Left renal cortex interstitium (tissue), 4 donors: ENCODE results near the gene NQO1. TPM values are rescaled to one million over a fixed set of nuclear protein-coding genes. Genes with fewer than 3 reads are reported as not detected.
"Not testable (repeated sequence)": the region's sequence is repeated elsewhere in the genome, so short reads cannot be mapped to it uniquely, and the experiment has no call there.

ENCODE experiments used
- DNase-seq, 4 donors: peaks; one replicate each; pipeline ENCODE4 v3.0.0-alpha.2; 2013; ENCODE audit warnings: low read depth in 4 of 4, low spot score in 2 of 4, missing footprints in 1 of 4
- polyA plus RNA-seq, 4 donors: library from polyadenylated mRNA; unstranded; fragments of 120-200 nt; gene quantifications; one replicate each; pipeline ENCODE4 v1.2.1, GENCODE V29; 2013; ENCODE audit not compliant: insufficient read length in 4 of 4

NQO1 gene
- polyA plus RNA-seq, result 10 to 100 TPM; 22.1 to 31.5 (median 27.4) TPM

DNA sequence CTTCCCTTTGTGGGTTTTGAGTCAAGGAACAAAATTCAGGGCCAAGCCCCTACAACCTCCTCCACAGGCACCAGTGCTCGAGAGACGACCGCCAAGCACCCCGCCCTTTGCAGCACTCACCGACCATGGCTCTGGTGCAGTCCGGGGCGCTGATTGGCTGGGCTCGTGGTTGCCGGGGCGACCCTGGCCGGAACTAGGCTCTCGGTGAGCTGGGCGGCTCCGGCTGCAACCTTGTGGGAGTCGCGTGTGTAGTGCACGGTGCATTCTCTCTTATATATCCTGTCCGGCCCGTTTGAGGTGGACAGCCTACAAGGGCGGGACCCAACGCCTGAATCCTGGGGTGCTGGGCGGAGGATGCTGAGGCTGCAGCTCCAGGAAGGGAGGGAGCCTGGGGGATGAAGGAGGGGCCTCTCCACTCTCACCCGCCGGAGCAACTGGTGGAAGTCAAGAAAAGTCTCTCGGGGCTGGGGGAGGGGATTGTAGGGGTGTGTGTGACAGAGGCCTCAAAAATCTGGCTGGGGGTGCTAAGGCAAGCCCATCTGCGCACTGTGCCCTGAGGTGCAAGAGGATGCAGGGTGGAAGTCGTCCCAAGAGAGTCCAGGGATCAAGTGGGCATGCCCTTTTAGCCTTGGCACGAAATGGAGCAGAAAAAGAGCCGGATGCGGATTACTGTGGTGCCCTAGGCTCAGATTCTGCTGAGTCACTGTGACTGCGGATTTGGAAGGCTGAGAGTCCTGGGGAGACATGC, at the start of gene NQO1:
NQO1 (minus strand) TSS at position 248 of the 748 bp plus-strand sequence; CDS start at position 127, 121 bp downstream.
- DNase-seq, result peak; percentile 58 to 77 (median 70)

DNA sequence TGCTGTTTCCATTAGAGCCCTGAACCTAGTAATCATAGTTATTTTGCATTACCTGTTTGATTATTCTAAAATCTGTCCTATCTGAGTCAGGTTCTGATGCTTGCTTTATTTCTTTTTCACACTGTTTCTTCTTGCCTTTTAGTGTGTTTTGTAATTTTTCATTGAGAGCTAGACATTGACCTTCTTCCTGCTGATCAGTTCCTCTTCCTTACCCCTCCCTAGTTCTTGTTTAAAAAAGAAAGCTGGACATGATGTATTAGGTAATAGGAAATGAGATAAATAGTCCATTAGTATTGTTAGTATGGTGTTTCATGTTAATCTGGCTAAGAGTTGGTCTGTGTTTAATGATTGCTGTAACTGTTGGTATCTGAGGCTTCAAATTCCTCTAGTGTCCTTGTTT, 49.2 kb upstream of the NQO1 start:
- no peak for DNase-seq

DNA sequence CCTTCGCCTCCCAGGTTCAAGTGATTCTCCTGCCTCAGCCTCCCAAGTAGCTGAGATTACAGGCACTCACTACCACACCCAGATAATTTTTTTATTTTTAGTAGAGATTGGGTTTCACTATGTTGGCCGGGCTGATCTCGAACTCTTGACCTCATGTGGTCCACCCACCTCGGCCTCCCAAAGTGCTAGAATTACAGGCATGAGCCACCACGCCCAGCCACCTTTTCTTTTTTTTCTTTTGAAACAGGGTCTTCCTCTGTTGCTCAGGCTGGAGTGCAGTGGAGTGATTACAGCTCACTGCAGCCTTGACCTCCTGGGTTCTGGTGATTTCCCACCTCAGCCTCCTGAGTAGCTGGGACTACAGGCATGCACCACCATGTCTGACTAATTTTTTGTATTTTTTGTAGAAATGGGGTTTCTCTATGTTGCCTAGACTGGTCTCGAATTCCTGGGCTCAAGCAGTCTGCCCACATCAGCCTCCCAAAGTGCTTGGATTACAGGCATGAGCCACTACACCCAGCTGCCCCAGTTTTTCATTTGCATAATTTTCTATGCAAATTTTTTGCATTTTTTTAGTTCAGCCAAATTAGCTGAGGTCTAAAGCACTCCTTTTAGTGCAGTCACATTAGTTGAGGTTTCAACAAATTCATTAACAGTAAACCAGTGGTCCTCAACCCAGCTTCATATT, 47.0 kb upstream of the NQO1 start:
- no peak for DNase-seq

DNA sequence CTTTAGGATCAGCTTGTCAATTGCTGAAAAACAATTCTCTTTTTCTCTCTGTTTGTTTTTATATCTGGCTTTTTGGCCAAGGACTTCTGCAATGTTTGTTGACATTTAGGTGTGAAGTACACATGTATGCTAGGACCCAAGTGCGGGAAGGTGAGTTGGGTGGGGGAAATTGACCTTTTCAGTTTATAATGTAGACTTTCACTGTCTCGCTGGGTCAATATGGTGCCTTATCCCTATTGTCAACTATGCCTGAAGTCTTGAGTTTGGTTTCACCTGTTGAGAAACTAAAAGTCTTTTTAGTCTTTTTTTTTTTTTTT, 45.2 kb upstream of the NQO1 start:
- no peak for DNase-seq

DNA sequence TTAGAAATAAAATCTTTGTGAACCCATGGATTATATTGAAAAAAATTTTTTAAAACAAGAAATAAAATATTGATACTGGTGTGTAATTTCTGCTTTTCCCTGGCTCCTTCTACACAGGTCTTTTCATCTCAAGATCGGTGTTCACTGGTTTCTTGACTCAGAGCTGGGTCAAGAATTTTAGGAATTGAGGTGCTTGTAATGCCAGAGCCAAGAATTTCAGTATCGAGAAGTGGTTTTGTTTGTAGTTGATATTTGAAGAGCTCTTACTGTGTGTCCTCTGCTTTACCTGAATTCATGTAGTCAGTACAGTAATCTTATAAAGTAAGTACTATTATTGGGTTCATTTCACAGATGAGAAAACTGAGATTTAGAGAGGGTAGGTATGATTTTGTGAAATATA, 43.0 kb upstream of the NQO1 start:
- DNase-seq, result no peak

DNA sequence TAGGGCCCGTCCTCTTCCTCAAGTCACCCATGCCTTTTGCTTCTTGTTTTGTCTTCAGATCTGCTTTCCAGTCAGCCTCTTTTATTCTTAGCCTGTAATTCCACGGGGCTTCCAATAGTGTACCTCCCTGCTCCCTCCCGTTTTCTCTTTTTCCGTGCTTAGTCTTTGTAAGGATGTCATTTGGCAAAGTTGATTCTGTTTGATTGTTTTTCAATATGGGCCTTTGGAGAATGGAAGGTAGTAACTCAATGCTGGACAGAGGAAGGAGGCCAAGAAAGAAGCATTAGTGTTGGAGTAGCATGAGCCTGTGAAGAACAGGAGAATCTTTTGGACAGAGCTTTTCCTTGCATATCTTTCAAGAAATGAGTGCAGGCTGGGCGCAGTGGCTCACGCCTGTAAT, 42.3 kb upstream of the NQO1 start:
- no peak for DNase-seq

DNA sequence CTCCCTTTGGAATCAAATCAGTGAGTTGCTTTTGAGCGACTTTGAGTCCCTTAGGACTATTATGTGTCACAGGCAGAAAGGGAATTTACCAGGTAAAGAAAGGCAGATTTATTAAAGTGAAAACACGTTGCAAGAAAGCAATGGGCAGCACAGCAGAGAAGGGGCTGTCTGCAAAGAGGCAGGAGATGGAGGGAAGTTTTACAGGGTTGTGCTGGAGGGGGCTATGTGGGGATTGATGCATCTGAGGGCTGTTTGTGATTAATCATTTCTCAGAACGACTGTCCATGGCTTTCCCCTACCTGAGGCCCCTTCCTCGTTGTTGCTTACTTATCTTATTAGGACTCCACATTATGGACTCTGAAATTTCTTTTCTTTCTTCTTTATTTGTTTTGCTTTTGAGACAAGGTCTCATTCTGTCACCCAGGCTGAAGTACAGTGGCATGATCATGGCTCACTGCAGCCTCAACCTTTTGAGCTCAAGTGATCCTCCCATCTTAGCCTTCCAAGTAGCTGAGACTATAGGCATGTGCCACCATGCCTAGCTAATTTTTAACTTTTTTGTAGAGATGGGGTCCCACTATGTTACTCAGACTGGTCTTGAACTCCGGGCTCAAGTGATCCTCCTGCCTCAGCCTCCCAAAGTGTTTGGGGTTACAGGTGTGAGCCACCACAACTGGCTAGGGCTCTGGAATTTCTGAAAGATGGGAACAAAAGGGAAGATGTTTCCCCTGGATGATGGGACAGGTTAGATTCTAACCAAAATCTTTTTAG, 41.3 kb upstream of the NQO1 start:
- no peak for DNase-seq

DNA sequence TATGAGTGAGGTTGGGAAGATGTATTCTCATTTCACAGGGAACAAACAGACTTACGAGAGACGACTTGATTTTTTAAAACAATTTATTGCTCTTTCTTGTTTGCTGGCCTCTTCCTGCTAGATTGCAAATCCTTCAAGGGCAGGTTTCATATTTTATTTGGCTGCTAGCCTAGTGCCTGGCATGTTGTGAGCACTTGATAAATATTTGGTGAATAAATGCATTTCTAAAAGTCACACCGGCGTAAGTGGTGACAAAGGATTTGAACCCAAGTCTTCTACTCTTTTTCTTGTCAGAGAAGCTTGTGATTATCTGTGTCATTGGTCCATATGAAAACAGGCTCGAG, 37.2 kb upstream of the NQO1 start:
- DNase-seq, result no peak

DNA sequence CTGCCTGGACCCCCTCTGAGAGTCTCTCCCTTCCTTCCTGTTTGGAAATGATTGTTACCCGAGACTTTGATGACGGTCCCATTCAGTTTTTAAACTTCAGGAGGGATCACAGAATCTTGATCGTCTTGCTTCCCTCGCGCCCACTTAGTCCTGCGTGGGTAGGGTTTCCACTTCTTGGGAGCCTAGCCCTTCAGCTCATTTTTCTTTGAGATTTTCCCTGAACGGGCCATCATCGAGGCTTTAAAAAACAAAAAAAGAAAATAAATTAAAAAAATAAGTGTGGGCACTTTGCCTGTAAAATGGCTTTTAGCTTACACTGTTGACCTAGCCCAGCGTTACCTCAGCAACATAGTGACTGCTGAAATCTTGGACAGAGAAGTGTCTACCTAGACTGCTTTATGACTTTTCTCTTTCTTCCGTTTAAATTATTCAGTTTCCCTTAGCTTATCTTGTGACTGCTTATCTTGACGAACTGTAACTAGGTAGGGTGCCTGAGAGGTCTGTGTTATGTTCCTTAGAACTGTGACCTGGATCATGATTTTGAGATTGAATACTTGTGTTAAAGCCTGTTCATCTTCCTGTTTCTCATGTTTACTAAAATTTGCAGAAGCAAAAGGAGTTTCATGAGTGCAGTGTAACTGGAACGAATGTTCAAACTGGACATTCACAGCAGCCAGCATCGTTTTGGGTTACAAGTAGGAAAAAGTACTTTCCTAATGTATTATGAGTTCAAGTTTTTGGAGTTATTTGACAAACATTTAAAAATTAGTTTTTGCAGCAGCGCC, 36.6 kb upstream of the NQO1 start:
- peak in 2 of 4 donors; percentile 13 to 35 for DNase-seq

DNA sequence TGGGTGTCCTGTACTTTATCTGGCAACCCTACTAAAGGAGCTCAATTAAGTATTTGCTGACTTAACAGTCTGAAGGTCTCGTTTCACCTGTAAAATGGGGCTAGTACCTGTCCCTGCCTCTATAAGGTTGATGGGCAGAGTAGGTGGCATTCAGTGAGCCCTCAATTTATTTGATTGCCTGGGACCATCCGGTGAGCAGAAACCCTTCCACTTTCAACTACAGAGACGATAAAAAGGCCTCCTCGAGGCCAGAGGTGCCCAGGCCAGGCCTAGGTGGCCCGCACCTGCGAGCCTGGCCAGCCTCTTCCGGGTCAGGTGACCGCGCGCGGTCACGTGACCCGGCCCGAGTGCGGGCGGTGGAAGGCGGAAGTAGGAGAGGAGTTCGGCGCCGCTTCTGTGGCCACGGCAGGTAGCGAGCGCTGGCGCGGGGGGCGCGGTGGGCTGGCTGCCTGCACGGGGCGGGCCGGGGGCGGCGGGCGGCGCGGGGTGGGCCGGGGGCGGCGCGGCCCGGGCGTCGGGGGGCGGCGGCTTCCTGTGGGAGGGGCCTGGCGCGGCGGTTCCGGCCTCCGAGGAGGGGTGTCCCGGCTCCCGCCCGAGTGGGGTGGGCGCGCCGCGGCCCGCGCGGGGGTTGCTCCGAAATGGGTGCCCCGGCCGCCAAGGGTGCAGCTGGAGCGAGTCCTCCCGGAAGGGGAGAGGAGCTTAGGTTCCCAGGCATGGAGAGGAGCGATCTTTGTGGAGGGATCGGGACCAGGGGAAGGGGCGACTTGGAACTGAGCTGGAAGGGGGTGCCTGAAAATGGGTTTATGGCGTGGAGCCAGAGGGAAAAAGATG, 35.8 kb upstream of the NQO1 start, which contains the start of gene WWP2:
WWP2 (plus strand) TSS at position 350 of the 831 bp plus-strand sequence. CDS start 24,679 bp downstream, outside the sequence.
- peak in 3 of 4 donors; percentile 36 to 66 (median 55) for DNase-seq

DNA sequence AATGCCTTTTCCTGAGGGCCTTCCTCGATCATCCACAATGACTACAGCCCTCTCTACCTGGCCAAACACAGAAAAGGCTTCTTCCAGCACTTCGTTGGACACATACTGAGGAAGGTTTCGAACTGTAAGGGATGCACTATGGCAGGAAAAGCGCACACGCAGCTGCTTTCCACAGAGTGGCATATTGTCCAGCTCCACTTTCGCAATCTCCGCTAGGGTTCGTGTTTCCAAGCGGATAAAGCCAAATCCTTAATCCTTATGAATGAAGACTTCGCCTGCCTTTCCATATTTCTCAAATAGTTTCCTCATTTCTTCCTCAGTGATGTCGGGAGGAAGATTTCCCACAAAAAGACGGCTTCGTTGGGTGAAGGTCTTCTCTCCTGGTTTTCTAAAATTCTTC, 31.0 kb upstream of the NQO1 start:
- DNase-seq, result not testable (repeated sequence)

DNA sequence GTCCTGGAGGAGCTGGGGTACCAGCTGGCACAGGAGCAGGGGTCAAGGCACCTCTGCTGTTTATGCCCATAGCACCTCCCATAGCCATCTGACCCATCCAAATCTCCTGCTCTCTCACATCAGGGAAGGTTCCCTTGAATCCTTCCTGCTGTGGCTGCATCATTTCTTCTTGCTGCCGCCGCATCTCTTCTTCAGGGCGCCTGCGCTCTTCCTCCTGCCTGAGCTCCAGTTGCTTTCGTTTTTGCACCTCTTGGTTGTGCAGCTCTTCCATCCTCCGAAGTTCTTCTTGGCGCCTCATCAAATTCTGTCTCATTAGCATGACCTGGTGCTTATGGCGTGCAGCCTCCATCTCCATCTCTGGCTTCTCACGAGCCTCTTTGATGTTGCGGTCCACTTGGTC, 30.3 kb upstream of the NQO1 start:
- no peak for DNase-seq

DNA sequence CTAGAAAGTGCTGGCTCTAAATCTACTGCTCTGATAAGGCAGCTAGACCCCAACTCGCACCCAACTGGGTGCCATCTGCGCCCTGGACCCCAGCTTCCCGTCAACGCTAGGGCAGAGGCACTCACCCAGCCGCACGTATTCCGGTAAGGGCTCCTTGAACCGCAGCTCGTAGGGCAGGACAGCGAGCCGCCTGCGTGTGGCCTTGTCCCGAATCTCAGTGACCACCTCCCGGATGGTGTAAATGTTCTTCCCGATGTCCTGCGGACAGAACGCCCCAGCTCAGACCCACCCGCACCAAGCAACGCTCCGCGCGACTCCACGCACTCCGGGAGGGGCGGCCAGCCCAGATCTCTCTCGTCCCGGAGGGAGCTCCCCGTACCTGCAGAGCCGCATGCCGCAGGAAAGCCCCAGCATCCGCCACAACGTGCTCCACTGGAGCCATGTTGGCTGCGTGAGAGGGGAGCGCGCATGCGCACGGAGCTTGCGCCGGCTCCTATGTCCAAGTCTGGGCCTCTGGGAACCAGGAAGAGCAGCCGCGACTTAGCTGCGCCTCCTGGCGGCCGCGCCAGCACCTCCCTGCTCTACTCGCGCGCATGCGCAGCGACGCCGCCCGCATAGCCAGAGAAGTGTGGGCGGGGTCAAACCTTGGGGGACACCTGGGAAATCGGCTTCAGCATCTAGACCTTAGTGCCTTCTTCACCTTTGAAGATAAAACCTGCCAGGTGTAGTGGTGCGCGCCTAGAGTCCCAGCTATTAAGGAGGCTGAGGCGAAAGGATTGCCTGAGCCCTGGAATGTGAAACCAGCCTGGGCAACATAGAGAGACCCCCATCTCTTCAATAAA, 28.3 kb upstream of the NQO1 start, which contains the start of gene NOB1:
NOB1 (minus strand) TSS at position 458 of the 842 bp plus-strand sequence; CDS start at position 442, 16 bp downstream.
- peak; percentile 85 to 92 (median 92) for DNase-seq

DNA sequence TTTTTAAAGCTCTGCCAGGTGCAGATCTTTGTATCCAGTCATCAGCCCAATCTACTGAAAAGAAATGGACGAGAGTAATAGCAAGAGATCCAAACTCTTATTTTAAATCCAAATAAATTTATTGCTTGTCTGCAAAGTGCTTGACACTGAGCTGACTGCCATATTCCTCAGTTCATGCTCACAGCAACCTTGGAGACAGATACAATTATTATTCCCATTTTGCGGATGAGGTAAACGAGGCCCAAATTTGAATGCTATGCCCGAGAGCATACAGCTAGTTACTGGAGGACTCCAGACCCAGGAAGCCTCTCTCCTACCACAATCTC, 27.7 kb upstream of the NQO1 start:
- no peak for DNase-seq

DNA sequence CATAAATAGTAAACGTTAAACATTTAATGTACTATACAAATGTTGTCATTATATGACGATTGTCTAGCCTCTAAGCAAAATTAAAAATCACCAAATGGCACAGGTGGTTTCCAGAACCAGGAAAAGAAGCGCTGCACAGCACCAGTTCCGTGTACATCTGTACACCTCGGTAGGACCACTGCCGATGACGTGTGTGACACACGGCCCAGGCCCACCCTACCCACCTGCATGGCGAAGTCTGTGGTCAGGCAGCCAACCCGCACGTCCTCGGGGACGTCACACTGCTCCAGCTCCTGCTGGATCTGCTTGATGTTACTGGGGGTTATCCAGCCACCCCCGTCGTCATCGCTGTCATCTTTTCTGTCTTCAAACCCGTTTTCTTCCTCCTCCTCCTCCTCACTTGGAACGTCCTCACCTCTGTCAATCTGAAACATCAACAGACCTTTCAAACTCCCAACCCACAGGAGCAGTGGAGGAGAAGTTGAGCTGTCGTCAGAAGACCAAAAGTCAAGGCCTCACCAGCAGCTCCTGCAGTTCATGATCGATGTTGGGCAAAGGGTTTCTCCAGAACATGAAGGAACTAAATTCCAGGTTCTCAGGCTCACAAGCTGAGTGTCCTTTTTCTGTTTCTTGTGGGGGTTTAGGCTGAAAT, 22.5 kb upstream of the NQO1 start:
- DNase-seq, result no peak

DNA sequence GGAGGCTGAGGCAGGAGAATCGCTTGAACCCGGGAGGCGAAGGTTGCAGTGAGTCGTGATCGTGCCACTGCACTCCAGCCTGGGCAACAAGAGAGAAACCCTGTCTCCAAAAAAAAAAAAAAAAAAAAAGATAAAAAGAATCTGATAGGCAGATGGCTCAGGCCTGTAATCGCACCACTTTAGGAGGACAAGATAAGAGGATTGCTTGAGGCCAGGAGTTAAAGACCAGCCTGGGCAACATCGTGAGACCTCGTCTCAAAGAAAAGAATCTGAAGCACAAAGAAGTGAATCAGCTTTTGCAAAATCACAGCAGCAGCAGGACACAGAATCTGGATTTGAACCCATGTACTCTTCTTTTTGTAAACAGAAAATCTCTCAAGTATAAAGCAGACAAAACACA, 20.8 kb upstream of the NQO1 start:
- no peak for DNase-seq

DNA sequence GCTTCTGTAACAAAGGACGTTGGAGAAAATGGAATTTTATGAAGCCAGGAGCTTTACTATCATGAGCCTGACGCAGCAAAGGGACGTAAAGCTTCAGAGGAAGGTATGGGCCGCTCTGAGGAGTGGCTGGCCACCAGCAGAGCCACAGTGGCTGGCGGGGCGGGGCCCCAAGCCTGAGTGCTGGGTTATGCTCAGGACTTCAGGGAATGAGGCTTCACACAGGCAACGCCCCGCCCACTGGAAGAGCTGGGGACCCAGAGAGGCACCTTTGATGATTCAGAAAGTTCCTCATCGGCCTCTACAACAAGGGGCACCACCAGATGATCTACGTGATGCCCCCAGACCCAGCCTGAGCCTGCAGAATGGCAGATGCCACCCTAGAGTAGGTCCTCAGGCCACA, 19.6 kb upstream of the NQO1 start:
- no peak for DNase-seq

DNA sequence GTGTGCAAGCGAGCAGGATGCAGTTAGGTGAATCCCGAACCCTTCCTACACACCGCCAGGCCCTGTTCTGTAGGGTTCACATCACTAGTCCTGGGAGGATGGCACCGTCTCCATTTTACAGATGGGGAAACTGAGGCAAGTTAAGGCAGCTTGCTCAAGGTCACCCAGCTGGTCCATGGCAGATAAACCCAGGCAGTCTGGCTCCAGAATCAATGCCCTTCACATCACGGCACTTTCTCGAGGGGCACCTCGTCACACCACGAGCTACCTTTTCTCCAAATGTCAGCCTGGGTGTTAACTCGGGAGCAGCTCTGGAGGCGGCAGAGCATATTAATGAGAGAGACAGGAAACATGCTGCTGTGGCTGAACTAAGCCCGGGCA, 18.9 kb upstream of the NQO1 start:
- no peak for DNase-seq
